Hypothalamus (tissue), 51 donors: ENCODE results near the gene SPDYE18.
"Not testable (repeated sequence)": the region's sequence is repeated elsewhere in the genome, so short reads cannot be mapped to it uniquely, and the experiment has no call there.

ENCODE experiments used
- DNase-seq, 51 donors: peaks; one replicate each; lab custom pipeline; 2025; lab: John Stamatoyannopoulos, UW

SPDYE18 gene

GRCh38 chr7:77006127-77007110, 55.9 kb downstream of the SPDYE18 start:
- not testable (repeated sequence) for DNase-seq

- DNase-seq: not testable (repeated sequence)
These were observed 56.8 kb downstream of the SPDYE18 start for GRCh38 chr7:77005461-77006057.

GRCh38 chr7:77004151-77004550, 58.2 kb downstream of the SPDYE18 start:
- not testable (repeated sequence) for DNase-seq

GRCh38 chr7:77003241-77003640, 59.1 kb downstream of the SPDYE18 start:
- DNase-seq: not testable (repeated sequence)

DNA sequence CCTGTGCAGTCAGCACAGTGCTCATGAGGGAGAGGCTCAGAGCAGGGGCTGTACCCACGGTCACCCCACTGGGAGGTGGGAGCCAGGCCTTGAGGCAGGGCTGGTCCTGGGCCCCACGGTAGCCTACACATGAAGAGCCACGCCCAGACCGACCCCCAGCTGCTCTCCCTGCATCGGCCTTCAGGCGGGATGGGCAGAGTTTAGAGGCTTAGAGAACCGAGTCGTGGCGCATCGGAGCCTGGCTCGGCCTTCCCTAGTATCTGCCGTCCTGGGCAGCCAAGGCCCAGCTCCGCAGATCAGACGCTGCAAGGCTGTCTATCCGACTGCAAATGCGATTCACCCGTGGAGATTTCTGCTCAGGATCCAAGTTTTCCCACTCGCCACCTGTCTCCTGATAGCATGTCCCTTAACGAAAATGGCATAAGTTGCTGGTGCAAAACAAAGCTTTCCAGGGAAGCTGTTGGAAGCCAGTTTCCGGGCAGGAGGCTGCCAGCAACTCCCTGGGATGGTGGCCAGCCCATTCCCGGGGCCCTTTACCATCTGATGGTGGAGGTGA, 59.6 kb downstream of the SPDYE18 start:
- DNase-seq: not testable (repeated sequence)

- not testable (repeated sequence) for DNase-seq
These were observed 60.3 kb downstream of the SPDYE18 start for GRCh38 chr7:77002104-77002503.
